Keratinocyte (primary cell): ENCODE data around the gene GIT2.

ENCODE experiments used
- CTCF ChIP-seq, 3 experiments: IDR thresholded peaks in 1 of 3; conservative IDR thresholded peaks in 1 of 3; optimal IDR thresholded peaks in 1 of 3; 2 replicates in 2 of 3; 3 replicates in 1 of 3; pipeline versions ENCODE3 to v1.5.1; 2011; ENCODE audit warnings: low read length in 3 of 3, mild to moderate bottlenecking in 3 of 3, moderate library complexity in 2 of 3, control low read depth in 1 of 3, inconsistent platforms in 1 of 3; ENCODE audit not compliant: insufficient read depth in 2 of 3; ENCODE audit errors: extremely low read depth in 1 of 3
- EZH2 ChIP-seq: IDR thresholded peaks from one replicate; pipeline ENCODE4 v1.6.1; 2012; ENCODE audit warnings: inconsistent platforms, mild to moderate bottlenecking, low read length, moderate library complexity

DNA sequence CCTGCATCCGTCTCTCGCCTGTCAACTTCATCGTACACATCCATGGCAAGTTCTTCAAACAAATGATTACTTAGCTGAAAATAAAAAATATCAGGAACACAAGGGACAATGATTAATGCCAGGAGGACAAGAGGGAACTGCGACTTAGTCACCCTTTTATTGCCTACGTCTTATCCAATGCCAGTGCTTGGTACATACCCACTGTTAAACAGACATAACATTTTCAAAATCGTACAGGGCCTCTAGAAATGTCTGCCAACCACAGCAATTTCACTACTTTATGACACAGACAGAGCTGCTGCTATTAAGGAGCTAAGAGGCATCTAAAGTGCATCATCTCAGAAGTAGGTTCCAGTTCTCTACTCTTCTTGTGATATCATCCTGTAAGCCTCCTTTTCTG, 34.6 kb downstream of the GIT2 start:
- no peak for TF ChIP-seq CTCF (optimal IDR thresholded peaks at IDR 0.05 in 1 of 3, IDR thresholded peaks at IDR 0.05 in 1 of 3, conservative IDR thresholded peaks at IDR 0.05 in 1 of 3; ENCODE audit: extremely low read depth in 1 of 3, insufficient read depth in 2 of 3, low read length in 3 of 3)
- no peak for TF ChIP-seq EZH2
